ENCODE data around the gene PLCL2. TPM values are rescaled to one million over a fixed set of nuclear protein-coding genes. Genes with fewer than 3 reads are reported as not detected.
A peak's percentile ranks its signal among the peaks of the same experiment; 100 is the strongest.

Gene PLCL2
- total RNA-seq, 2 donors from 2014 or later = 13.7 to 25.7 TPM

DNA sequence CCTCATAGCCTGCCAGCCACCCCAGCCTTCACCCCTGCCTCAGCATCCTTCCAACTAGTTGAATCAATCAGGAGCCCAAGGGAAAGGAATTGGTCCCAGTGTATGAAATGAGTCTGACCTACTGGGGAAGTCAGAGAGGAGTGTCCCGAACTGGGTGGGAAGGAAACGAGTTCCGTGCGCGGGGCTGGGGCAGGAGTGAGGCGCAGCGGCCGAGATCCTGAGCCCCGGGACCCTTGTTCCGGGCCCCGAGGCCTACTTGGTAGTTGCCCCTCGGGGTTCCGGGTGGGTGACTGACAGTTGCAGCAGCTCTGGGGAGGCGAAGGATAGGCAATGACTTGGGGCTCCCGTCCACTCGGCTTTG lies 1.1 kb upstream of the PLCL2 start:
- no peak for ATAC-seq

DNA sequence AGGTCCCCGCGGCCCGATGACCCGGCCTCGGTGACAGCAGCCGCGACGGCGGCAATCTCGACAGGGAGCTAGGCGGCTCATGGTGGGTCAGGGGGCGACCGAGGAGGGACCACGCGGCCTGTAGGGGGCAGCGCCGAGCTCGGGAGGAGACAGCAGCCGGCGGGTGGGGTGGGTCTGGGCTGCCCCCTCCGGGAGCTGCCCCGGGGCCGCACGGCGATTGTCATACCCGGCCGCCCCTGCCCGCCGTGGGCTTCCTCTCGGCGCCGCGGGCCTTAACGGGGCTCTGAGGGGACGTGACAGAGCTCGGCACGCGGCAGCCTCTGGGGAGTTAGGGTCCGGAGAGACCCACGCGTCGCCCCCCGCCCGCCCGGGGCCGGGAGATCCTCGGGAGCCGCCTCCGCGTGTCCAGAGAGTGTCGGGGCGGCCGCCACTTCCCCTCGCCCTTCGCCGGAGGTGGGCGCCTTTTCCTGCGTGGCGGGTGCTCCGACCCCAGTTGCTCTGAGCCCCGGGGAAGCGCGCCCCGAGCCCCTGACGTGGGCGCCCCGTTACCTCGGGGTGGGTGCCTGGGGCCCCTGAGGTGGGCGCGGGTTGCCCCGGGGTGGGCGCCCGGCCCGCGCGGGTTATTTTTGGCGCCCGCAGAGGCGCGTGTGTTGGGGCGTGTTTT lies 539 bp upstream of the PLCL2 start:
- Histone ChIP-seq H3K27me3 (no peaks in the 10 kb centered on the region), H3K4me3 (peak overlapping the region; percentile 69 to 72), H3K9me3 (no peaks in the 10 kb centered on the region), H3K4me1 (peaks cover 17% of the 10 kb centered on the region), H3K27ac (peak overlapping the region; percentile 28 to 87 (median 84)), H3K36me3 (replicated peaks in 1 of 2; ENCODE audit: insufficient read depth in 1 of 2, low read depth in 2 of 2) (no peaks in the 10 kb centered on the region)
- DNase-seq (peak; percentile 66 to 78 (median 74)), ATAC-seq (peak; percentile 61)
- TF ChIP-seq, protein P1, sequence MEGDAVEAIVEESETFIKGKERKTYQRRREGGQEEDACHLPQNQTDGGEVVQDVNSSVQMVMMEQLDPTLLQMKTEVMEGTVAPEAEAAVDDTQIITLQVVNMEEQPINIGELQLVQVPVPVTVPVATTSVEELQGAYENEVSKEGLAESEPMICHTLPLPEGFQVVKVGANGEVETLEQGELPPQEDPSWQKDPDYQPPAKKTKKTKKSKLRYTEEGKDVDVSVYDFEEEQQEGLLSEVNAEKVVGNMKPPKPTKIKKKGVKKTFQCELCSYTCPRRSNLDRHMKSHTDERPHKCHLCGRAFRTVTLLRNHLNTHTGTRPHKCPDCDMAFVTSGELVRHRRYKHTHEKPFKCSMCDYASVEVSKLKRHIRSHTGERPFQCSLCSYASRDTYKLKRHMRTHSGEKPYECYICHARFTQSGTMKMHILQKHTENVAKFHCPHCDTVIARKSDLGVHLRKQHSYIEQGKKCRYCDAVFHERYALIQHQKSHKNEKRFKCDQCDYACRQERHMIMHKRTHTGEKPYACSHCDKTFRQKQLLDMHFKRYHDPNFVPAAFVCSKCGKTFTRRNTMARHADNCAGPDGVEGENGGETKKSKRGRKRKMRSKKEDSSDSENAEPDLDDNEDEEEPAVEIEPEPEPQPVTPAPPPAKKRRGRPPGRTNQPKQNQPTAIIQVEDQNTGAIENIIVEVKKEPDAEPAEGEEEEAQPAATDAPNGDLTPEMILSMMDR (IDR thresholded peaks at IDR 0.05) = peak; percentile 51 to 68 (median 63)
- peak in 2 of 3 donors; percentile 26 to 34 for TF ChIP-seq POLR2A (IDR thresholded peaks at IDR 0.05)
- intact Hi-C loops (cut with DNase I) = no loop called here
- WGBS, 2 donors = 1 to 25% methylated on average over 28 to 61 of the region's 81 CpGs

More for the DNA sequence above, 1.1 kb upstream of the PLCL2 start:
- peak overlapping the region; percentile 69 to 72 for H3K4me3 ChIP-seq
- TF ChIP-seq, protein P1 (IDR thresholded peaks at IDR 0.05) = no peak
- no peaks in the 10 kb centered on the region for H3K36me3 ChIP-seq (replicated peaks in 1 of 2; ENCODE audit: insufficient read depth in 1 of 2, low read depth in 2 of 2)
- intact Hi-C loops (cut with DNase I) = no loop called here
- H3K4me1 ChIP-seq = peaks cover 12% of the 10 kb centered on the region
- no peaks in the 10 kb centered on the region for H3K9me3 ChIP-seq
- WGBS, 2 donors = 71 to 87% methylated on average over 16 of the region's 16 CpGs
- no peaks in the 10 kb centered on the region for H3K27me3 ChIP-seq
- no peak for DNase-seq
- H3K27ac ChIP-seq = peak overlapping the region in 3 of 4 donors; percentile 82 to 87 (median 85)

DNA sequence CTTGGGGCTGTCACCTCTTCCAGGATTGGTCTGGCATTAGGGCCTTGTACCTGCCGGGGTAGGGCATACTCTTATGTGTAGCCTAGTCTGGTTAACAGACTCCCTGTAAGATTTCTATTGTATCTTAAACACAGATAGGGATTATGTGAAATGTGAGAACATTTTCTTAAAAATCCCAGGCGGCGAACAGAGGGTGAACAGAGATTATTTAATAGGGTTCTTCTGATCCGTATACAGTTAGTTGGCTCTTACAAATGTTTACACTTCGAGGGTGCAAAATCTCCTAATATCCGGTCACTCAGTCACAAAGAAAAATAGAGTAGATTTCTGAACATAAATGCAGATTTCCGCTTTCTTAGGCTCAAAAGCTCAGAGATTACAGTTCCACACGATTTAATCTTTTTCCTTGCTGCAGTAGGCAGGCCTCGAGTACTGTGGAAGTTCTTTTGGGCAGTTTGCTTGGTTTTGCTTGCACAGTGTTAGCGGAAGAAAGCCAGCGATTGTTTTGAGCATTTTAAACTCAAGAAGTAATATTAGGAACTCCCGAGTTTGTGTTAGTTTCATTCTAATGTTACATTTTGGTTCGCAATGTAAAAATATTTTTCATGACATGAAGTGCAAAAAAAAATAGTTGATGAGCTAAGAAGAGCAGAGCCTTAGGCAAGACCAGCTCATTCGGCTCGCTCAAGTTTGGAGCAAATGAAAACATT lies 993 bp downstream of the PLCL2 start:
- peak overlapping the region; percentile 41 to 87 (median 84) for H3K27ac ChIP-seq
- peak in 1 of 3 donors; percentile 15 for TF ChIP-seq POLR2A (IDR thresholded peaks at IDR 0.05)
- TF ChIP-seq, protein P1 (IDR thresholded peaks at IDR 0.05) = no peak
- peak overlapping the region in 1 of 2 donors; percentile 47 for H3K4me3 ChIP-seq
- H3K4me1 ChIP-seq = peaks cover 32% of the 10 kb centered on the region
- H3K9me3 ChIP-seq = no peaks in the 10 kb centered on the region
- ATAC-seq = no peak
- intact Hi-C loops (cut with DNase I) = no loop called here
- no peaks in the 10 kb centered on the region for H3K27me3 ChIP-seq
- DNase-seq = no peak
- no peaks in the 10 kb centered on the region for H3K36me3 ChIP-seq (replicated peaks in 1 of 2; ENCODE audit: insufficient read depth in 1 of 2, low read depth in 2 of 2)
- WGBS, 2 donors = 3% methylated on average over 15 of the region's 15 CpGs

DNA sequence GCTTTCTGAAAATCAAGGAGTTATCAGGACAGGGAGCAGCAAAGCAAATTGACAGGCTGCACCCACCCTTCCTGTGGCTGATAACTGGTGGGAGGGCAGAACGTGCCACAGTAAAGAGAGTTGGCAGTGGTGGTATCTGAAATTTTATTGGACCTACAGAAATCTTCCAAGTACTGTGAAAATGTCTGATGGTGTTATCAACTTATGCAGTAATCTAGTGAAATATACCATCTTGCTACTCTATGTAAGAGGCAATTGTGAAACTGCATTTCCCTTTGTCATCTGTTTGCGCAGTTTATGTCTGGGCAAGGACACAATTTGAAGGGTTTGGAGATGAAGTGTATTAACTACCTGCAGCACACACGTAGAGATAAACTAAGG lies 1.5 kb downstream of the PLCL2 start:
- intact Hi-C loops (cut with DNase I) = no loop called here
- no peak for ATAC-seq
- Histone ChIP-seq H3K36me3 (replicated peaks in 1 of 2; ENCODE audit: insufficient read depth in 1 of 2, low read depth in 2 of 2) (no peaks in the 10 kb centered on the region), H3K4me1 (peaks cover 38% of the 10 kb centered on the region), H3K4me3 (no peak overlapping the region), H3K9me3 (no peaks in the 10 kb centered on the region), H3K27ac (peak overlapping the region; percentile 26 to 87 (median 84)), H3K27me3 (no peaks in the 10 kb centered on the region)
- WGBS, 2 donors = 2 to 7% methylated on average over 3 of the region's 3 CpGs
- DNase-seq = no peak
- peak in 1 of 3 donors; percentile 5 for TF ChIP-seq POLR2A (IDR thresholded peaks at IDR 0.05)
- TF ChIP-seq, protein P1 (IDR thresholded peaks at IDR 0.05) = no peak

Data from body of pancreas (tissue), 4 donors.